Neural progenitor cell (in vitro differentiated cells): ENCODE measurements around the gene E2F2. TPM values are rescaled to one million over a fixed set of nuclear protein-coding genes. Genes with fewer than 3 reads are reported as not detected.

Source experiments
- DNase-seq: peaks from one replicate; pipeline ENCODE4 v3.0.0-alpha.2; 2016; ENCODE audit warnings: low spot score
- H2AFZ ChIP-seq: fragments of 200-600 bp; sonication (generic); replicated peaks from 2 replicates; pipeline ENCODE4 v1.6.1; 2016; ENCODE audit warnings: antibody characterized with exemption
- H3F3A ChIP-seq: fragments of 200-600 bp; sonication (generic); 2 replicates; pipeline ENCODE4 v1.6.1; 2016; ENCODE audit warnings: antibody characterized with exemption, low read depth
- H3K27ac ChIP-seq: fragments of 200-600 bp; sonication (generic); 2 replicates; pipeline ENCODE4 v1.5.1; 2016; ENCODE audit warnings: mild to moderate bottlenecking
- H3K27me3 ChIP-seq: fragments of 200-600 bp; sonication (generic); 2 replicates; pipeline ENCODE4 v1.6.1; 2016; ENCODE audit warnings: mild to moderate bottlenecking, moderate library complexity
- H3K36me3 ChIP-seq: fragments of 200-600 bp; sonication (generic); 2 replicates; pipeline ENCODE4 v1.5.1; 2016
- H3K4me1 ChIP-seq: fragments of 200-600 bp; sonication (generic); 2 replicates; pipeline ENCODE4 v1.6.1; 2016; ENCODE audit warnings: mixed run types
- H3K4me2 ChIP-seq: fragments of 200-600 bp; sonication (generic); 2 replicates; pipeline ENCODE4 v1.6.1; 2016
- H3K4me3 ChIP-seq: fragments of 200-600 bp; sonication (generic); 2 replicates; pipeline ENCODE4 v1.5.1; 2016
- H3K79me2 ChIP-seq: fragments of 200-600 bp; sonication (generic); 2 replicates; pipeline ENCODE4 v1.6.1; 2016; ENCODE audit warnings: low read depth
- H3K9ac ChIP-seq: fragments of 200-600 bp; sonication (generic); 2 replicates; pipeline ENCODE4 v1.6.1; 2016
- H3K9me3 ChIP-seq: fragments of 200-600 bp; sonication (generic); 2 replicates; pipeline ENCODE4 v1.5.1; 2016; ENCODE audit warnings: low read depth
- H4K20me1 ChIP-seq: fragments of 200-600 bp; sonication (generic); 2 replicates; pipeline ENCODE4 v1.6.1; 2016; ENCODE audit warnings: low read depth
- H3K27ac Mint-ChIP-seq: 3 replicates; pipeline ENCODE4 v1.8.0; 2021; ENCODE audit warnings: mixed read lengths
- H3K27me3 Mint-ChIP-seq: 2 replicates; pipeline ENCODE4 v1.8.0; 2022; ENCODE audit warnings: low read depth, mild to moderate bottlenecking, inconsistent platforms, moderate library complexity, mixed read lengths; ENCODE audit not compliant: insufficient read depth
- H3K36me3 Mint-ChIP-seq: 3 replicates; pipeline ENCODE4 v1.8.0; 2021; ENCODE audit warnings: mixed read lengths
- H3K4me1 Mint-ChIP-seq: 3 replicates; pipeline ENCODE4 v1.8.0; 2021; ENCODE audit warnings: mixed read lengths
- H3K4me3 Mint-ChIP-seq: 3 replicates; pipeline ENCODE4 v1.8.0; 2021; ENCODE audit warnings: mild to moderate bottlenecking, moderate library complexity, mixed read lengths
- H3K9me3 Mint-ChIP-seq: 3 replicates; pipeline ENCODE4 v1.8.0; 2020; ENCODE audit warnings: mixed read lengths
- CTCF ChIP-seq: fragments of 200-600 bp; sonication (generic); IDR thresholded peaks from 2 replicates; pipeline ENCODE4 v1.5.1; 2017; ENCODE audit warnings: antibody characterized with exemption, mild to moderate bottlenecking
- EZH2 ChIP-seq: fragments of 200-600 bp; sonication (generic); IDR thresholded peaks from 2 replicates; pipeline ENCODE4 v1.6.1; 2017; ENCODE audit warnings: antibody characterized with exemption, mild to moderate bottlenecking, moderate library complexity
- EZH2phosphoT487 ChIP-seq: fragments of 200-600 bp; sonication (generic); IDR thresholded peaks from 2 replicates; pipeline ENCODE4 v1.6.1; 2017; ENCODE audit warnings: antibody characterized with exemption
- total RNA-seq: library from RNA; depleted of rRNA; stranded (reverse); fragments of >200 nt; gene quantifications from 2 replicates; pipeline ENCODE4 v1.2.3, GENCODE V29; 2015; ENCODE audit warnings: low replicate concordance

E2F2 gene
- total RNA-seq, 1 donor from 2014 or later = 3.4 TPM

- Mint-ChIP-seq H3K4me3 (peak overlapping the region; percentile 27), H3K27me3 (peaks cover 19% of the 10 kb centered on the region), H3K27ac (peak overlapping the region; percentile 99), H3K4me1 (peaks cover 61% of the 10 kb centered on the region), H3K9me3 (no peaks in the 10 kb centered on the region), H3K36me3 (no peaks in the 10 kb centered on the region)
- TF ChIP-seq EZH2phosphoT487 (no peak), EZH2 (no peak), CTCF (no peak)
- no peak for DNase-seq
- peak overlapping the region; percentile 71 for H3K4me2 ChIP-seq
- peaks cover 59% of the 10 kb centered on the region for H3F3A ChIP-seq
- H3K9ac ChIP-seq = no peak overlapping the region
- H3K4me3 ChIP-seq = no peak overlapping the region
- H3K4me1 ChIP-seq = peaks cover 42% of the 10 kb centered on the region
- H3K27ac ChIP-seq = peak overlapping the region; percentile 99
- H3K36me3 ChIP-seq = no peaks in the 10 kb centered on the region
- no peak overlapping the region for H2AFZ ChIP-seq
- no peaks in the 10 kb centered on the region for H3K9me3 ChIP-seq
- no peaks in the 10 kb centered on the region for H3K27me3 ChIP-seq
- H4K20me1 ChIP-seq = no peaks in the 10 kb centered on the region
- no peaks in the 10 kb centered on the region for H3K79me2 ChIP-seq
These were observed 39.1 kb upstream of the E2F2 start for GRCh38 chr1:23570001-23570691.

GRCh38 chr1:23568608-23569383 lies 37.8 kb upstream of the E2F2 start:
- Histone ChIP-seq H3K27ac (peak overlapping the region; percentile 99), H3F3A (peaks cover 68% of the 10 kb centered on the region), H3K27me3 (no peaks in the 10 kb centered on the region), H3K9me3 (no peaks in the 10 kb centered on the region), H3K4me1 (peaks cover 54% of the 10 kb centered on the region), H3K4me2 (peak overlapping the region; percentile 71), H3K79me2 (no peaks in the 10 kb centered on the region), H3K4me3 (peak overlapping the region; percentile 40), H4K20me1 (no peaks in the 10 kb centered on the region), H3K36me3 (no peaks in the 10 kb centered on the region), H2AFZ (no peak overlapping the region), H3K9ac (peak overlapping the region; percentile 65)
- peak overlapping the region; percentile 83 for H3K4me3 Mint-ChIP-seq
- H3K36me3 Mint-ChIP-seq = no peaks in the 10 kb centered on the region
- H3K27ac Mint-ChIP-seq = peak overlapping the region; percentile 99
- peaks cover 18% of the 10 kb centered on the region for H3K27me3 Mint-ChIP-seq
- TF ChIP-seq CTCF (no peak), EZH2phosphoT487 (no peak), EZH2 (no peak)
- peaks cover 69% of the 10 kb centered on the region for H3K4me1 Mint-ChIP-seq
- H3K9me3 Mint-ChIP-seq = no peaks in the 10 kb centered on the region
- peak; percentile 69 for DNase-seq

GRCh38 chr1:23567996-23568607 lies 37.1 kb upstream of the E2F2 start:
- H3K79me2 ChIP-seq = no peaks in the 10 kb centered on the region
- H3K4me3 ChIP-seq = peak overlapping the region; percentile 40
- H3K4me2 ChIP-seq = peak overlapping the region; percentile 71
- H3K27me3 ChIP-seq = no peaks in the 10 kb centered on the region
- H2AFZ ChIP-seq = no peak overlapping the region
- no peaks in the 10 kb centered on the region for H4K20me1 ChIP-seq
- H3K4me1 ChIP-seq = peaks cover 60% of the 10 kb centered on the region
- H3K9ac ChIP-seq = peak overlapping the region; percentile 65
- peaks cover 73% of the 10 kb centered on the region for H3F3A ChIP-seq
- peaks cover 18% of the 10 kb centered on the region for H3K27me3 Mint-ChIP-seq
- H3K4me3 Mint-ChIP-seq = peak overlapping the region; percentile 83
- TF ChIP-seq CTCF (no peak), EZH2phosphoT487 (no peak), EZH2 (no peak)
- peak overlapping the region; percentile 99 for H3K27ac Mint-ChIP-seq
- H3K27ac ChIP-seq = peak overlapping the region; percentile 99
- DNase-seq = peak; percentile 92
- H3K36me3 Mint-ChIP-seq = no peaks in the 10 kb centered on the region
- H3K36me3 ChIP-seq = no peaks in the 10 kb centered on the region
- peaks cover 73% of the 10 kb centered on the region for H3K4me1 Mint-ChIP-seq
- H3K9me3 Mint-ChIP-seq = no peaks in the 10 kb centered on the region
- H3K9me3 ChIP-seq = no peaks in the 10 kb centered on the region
